Tibial nerve (tissue), 4 donors: Measurements from ENCODE around the gene MRPL39.

Experiments
- CTCF ChIP-seq, 5 experiments: fragments of 200-600 bp in 3 of 5; fragments of 450-650 bp in 2 of 5; sonication (generic) in 3 of 5; IDR thresholded peaks; one replicate each; pipeline ENCODE4 v1.5.1; 2016 to 2019; ENCODE audit warnings: antibody characterized with exemption in 5 of 5, mild to moderate bottlenecking in 3 of 5, moderate library complexity in 2 of 5
- EP300 ChIP-seq, 2 donors: sonication (generic); formaldehyde crosslinking; IDR thresholded peaks; one replicate each; pipeline ENCODE4 v1.6.1; 2017; ENCODE audit warnings: antibody characterized with exemption in 2 of 2, mild to moderate bottlenecking in 1 of 2
- POLR2A ChIP-seq, 2 donors: fragments of 450-650 bp; IDR thresholded peaks; one replicate each; pipeline ENCODE4 v1.6.1; 2017; ENCODE audit warnings: antibody characterized with exemption in 2 of 2, mild to moderate bottlenecking in 2 of 2, moderate library complexity in 2 of 2

DNA sequence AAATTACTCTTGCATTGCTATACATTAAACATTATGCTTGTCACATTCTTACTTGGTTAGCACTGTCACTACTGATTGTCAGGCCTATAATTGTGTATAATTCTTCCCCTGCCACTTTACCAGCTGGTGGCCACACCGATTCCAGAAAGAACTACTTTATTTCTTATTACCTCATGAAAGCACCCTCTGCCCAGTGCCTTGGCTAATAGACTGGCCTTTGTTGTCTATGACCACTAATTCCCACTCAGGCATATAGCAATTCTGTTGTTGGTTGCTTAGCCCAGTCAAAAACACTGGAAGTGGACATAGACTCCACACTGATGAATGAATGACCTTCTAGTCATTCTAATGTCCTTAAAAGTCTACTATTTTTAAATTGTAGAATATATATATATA is 35.6 kb downstream of the MRPL39 start:
- TF ChIP-seq POLR2A (IDR thresholded peaks at IDR 0.05) (no peak), CTCF (IDR thresholded peaks at IDR 0.05) (no peak), EP300 (IDR thresholded peaks at IDR 0.05) (no peak)
